GM19452 (cell line): ENCODE measurements around the gene TNFRSF25.
"Not testable (repeated sequence)": the region's sequence is repeated elsewhere in the genome, so short reads cannot be mapped to it uniquely, and the experiment has no call there.

ENCODE experiments used
- ATAC-seq: cut with Tn5 transposase; IDR thresholded peaks from one replicate; pipeline ENCODE4 v1.9.1; 2021; ENCODE audit not compliant: unreplicated experiment

TNFRSF25 gene

DNA sequence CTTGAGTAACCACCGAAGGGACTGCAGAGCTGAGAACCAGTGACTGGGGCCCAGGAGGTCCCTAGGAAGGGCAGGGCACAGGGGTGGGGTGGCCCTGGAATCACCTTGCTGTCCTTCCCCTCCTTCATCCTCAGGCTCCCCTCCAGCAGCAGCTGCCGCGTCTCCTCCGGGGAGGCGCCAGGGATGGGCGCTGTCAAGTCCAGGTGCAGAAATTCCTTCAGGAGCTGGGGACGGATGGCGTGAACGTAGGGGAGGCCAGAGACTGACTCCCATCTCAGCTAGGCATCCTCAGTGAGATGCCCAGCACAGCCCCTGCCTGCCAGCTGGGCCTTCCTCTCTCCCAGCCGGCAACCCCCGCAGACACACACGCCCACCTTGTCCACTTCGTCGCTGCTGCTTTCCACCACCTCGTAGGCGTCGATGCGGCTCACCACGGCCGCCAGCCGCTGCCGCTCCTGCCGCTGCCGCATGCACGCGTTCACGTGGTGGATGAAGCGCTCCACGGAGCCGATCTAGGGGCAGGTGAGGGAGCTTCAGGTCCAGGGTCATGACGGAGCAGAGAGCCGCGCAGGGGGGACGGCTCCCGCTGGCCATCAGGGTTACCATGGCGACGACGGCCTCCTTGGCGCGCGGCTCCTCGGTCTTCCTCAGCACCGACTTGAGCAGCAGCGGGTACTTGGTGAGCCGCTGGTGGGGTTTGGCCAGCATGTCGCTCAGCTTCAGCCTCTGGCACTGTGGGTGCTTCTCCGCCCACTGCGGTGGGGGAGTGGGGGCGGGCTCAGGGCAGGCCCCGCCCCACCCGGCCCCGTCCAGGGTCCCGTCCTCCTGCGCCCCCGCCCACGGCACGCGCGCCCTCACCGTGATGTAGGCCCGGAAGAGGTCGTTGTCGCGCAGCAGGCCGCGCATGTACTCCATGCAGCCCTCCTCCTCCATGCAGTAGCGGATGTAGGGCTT lies 4.4 kb upstream of the TNFRSF25 start:
- ATAC-seq = no peak

DNA sequence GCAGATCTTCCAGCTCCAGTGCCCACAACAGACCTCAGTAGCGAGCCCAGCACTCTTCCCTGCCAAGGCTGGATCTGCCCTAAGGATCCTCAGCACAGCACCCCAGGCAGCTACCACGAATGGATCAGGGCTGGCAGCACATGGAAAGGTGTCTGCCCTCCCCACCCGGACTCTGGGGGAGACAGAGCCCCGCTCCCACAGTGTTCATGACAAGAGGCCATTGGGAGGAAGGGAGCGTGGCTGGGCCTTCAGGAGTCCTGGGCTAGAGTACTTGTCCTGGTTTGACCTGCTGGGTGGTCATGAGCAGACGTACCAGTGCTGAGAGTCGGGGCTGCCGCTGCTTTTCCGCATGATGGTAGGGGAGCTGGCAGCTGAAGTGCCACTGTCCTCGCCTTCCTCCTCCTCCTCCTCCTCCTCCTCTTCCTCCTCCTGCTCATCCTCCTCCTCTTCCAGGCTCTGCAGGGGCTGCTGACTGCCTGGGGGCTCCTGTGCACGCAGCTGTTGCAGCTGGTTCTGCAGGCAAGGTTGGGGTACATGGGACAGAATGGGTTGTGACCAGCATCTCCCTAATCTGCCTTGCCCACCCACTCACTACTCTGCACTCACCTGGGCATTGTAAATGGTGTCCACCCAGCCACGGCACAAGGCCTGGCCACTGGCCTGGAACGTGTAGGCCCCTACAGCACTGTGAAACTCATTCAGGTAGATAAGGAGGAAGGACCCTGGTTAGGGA lies 2.9 kb upstream of the TNFRSF25 start:
- ATAC-seq = no peak

DNA sequence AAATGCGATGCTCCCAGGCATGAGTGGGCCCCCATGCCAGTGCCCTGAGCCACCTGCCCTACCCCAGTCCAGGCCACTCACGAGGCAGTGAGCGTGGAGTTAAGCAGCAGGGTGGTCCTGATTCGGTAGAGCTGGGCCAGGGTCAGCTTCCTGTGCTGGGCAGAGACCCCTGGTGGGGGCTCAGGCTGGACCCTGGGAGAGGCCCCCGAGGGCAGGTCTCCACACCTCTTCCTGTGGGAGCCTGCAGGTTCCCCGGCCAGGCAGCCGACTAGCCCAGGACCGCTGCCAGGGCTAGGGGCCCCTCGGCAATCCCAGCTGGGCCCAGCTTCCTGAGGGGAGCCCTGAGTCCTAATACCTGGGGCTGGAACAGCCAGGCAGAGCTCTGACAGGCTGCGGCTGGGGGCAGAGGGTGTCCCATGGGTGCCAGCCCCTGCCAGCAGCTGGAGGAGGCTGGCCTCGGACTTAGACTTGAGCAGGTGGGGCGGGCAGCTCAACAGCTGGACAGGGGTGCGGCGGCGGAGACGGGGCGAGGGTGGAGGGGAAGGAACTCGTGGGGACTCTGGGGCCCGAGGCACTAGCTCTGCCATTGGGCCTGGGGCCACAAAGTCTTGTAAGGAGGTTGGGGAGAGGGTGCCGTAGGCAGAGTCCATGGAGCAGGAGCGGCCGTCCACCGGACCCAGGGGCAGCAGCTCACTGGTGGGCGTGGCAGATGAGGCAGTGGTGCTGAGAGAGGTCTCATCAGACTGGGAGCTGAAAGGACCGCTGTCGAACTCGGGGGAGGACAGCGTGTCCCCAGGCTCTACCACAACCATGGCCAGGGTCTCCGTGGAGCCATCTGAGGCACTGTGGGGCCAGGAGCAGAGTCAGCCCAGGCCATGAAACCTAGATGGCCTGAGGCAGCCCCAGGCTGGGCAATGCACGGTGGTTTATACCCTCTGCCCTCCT lies 2.0 kb upstream of the TNFRSF25 start:
- no peak for ATAC-seq

DNA sequence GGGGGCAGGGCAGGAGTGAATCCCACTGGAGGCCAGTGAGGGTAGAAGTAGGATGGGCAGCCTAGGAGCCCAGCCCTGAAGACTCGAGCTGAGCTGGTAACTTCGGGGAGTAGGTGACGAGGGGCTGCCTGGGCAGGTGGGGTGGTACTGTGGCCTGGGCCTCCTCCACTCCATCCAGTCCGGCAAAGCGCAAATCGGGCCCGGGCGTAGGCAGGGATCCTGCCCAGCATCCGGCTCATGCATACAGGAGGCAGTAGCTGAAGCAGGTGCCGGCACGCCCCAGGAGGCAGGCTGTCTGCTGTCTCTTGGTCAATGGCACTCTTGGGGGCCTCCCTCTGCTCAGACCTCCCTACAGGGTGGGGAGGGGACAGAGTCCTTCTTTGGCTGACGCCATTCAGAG lies 1.3 kb upstream of the TNFRSF25 start:
- ATAC-seq = no peak

DNA sequence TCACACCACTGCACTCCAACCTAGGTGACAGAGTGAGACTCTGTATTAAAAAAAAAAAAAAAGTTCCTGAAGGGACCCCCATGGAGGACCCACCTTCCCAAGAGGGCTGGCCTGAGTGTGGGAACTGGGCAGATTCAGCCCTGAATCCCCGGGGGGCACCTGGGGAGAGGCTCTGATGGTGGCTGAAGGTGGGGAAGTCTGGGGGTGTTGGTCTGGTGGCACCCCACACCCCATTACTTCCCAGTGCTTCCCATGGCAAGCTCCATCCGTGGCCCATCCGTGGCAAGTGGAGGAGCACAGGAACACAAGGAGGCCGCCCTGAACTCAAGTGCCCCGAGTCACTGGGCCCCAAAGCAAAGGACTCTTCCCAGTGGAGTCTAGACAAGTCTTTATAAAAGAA lies 778 bp upstream of the TNFRSF25 start:
- no peak for ATAC-seq

DNA sequence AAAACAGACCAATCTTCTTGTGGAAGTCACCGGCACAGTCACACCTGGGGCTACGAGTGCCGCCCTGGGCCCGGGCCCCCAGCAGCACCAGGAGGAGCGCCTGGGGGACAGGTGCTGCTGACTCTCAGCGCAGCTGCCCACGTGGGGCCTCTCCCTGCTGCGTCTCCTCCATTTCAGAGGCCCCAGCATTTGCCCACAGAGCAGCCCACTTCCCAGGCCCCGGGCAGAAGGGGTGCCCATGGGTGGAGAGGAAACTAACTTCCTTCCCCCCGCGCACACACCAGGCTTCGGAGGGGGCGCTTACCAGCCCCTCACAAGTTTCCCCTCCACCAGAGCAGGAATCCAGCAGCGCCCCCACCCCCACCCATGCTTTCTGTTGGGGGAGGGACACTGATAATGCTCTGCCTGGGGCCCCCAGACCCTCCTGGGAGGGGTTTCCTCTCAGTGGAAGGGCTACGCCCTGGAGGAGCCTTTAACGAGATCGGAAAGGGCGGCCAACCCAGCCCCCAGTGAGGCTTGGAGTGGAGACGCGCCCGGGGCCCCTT lies 440 bp downstream of the TNFRSF25 start:
- no peak for ATAC-seq

DNA sequence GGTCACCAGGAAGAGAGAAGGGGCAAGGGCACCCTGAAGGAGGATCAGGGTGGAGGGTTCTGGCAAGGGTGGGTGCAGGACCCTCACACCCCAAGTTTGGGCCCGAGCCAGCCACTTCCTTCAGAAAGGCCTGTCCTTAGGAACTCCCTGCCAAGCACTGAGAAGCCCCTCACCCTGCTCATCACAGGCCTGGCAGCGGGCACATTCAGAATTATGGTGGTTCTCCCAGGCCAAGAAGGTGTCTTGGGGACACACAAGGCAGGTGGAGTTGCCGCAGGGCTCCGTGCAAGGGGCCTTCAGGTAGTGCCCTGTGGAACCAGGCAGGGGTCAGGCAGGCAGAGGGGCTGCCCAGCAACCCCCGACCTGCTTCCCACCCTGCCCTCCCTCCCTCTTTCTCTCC lies 1.1 kb downstream of the TNFRSF25 start:
- no peak for ATAC-seq

DNA sequence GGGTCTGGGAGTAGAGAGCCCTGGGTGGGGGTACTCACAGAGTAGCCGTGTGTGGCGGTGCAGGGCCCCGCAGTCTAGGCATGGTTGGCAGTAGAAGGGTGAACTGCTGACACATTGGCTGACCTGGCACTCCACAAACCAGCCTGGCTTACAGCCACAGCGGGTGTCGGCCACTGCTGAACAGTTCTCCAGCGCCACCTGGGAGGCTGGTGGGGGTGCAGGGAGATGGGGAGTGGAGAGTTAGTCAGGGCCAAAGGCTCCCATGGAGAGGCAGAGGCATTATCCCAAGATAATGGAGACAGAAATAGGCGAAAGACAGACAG lies 1.5 kb downstream of the TNFRSF25 start:
- ATAC-seq = no peak

DNA sequence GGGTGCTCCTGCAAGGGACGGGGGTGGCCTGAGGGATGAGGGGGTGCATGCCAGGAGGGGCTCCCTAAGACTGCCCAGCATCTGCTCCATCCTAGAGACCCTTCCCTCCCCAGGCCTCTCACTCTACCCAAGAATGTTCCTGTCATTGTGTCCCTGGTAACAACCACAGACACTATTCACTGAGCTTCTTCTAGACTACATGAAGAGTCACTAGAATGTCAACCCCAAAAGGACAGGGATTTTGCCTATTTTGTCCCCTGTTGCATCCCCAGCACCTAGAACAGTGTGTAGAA lies 2.9 kb downstream of the TNFRSF25 start:
- ATAC-seq = no peak

DNA sequence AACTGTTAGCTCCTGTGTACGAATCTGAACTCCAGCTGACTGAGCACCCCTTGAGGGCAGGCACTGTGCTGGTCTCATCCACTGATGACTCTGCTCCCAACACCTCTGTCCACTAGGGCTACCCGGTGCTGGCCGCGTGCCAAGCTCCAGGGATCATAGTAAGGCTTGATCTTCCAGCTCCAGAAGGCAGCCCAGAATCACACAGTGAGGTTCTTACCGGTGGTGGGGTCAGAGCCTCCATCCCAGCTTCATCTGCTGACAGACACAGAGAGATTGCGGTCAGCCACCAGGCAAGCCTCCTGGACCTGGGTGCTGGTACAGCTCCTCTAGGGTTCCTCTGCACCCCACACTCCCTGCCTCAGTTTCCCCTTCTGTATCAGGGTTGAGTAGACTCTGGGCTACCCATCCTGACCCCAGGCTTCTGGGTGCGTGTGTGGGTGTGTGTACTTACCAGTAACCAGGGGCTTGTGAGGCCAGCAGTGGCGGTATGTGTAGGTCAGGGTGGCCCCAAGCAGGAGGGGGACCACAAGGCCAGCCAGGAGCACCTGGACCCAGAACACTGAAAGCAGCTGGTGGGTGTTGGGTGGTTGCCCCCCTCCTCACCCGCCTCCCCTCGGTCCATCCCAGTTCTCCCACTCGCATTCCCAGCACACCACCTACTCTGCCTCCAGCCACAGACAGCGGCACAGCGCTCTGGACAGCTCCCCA lies 3.4 kb downstream of the TNFRSF25 start:
- no peak for ATAC-seq

DNA sequence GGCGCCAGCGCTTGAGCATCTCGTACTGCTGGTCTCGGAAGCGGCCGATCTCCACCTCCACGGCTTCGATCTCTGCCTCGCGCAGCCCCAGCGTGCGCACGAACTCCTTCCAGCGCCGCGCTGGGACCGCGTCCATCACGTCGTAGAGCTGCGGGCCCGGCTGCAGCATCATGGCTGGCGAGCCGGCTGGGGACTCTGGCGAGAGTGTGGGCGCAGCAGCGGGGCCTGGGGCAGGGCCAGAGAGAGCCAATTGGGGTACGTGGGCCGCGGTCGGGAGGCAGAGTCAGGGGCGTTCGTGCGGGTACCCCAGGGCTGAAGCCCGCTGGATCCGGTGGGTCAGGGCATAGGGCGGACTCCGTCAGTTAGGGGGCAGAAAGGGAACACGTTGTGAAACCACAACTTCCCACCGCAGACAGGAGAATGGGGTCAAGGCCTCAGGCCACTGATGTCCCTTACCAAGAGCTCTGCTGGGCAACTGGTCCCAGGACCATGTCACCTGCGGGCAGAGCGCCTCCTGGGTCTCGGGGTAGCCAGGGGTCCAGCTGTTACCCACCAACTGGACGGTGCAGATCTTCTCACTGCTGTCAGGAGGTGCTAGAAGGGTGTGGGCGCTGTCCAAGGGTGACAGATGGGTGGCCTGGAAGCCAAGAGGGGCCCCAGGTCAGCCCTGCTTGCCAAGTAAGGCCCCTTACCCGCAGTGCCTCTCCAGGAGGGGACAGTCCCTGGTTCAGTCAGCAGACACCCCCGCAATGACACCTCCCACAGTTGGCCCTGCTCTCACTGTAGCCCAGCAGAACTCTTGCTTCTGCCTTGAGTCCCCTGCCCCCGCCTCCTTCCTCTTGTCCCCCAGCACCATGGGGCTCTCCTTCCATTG lies 4.2 kb downstream of the TNFRSF25 start:
- ATAC-seq = no peak

DNA sequence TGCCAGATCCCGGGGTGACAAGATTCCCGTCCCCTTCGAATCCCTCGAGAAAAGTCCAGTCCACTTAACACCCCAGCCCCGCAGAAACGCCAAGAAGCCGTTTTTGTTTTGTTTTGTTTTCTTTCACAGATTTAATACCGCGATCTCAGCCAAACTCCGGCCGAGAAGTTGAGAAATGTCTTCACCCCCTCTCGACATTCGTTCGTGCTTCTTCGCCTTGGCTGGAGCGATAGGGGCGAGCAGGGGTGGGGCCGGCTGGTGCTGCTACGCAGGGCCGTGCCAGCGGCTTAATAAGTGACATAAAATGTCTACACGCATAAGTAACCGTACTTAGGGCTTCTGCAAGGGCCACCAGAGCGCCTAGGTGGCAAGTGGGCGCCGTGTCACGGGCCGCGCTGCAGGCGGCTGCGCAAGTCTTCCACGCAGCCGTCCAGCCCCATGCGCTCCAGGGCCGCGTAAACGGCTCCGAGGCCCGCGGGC lies 4.9 kb downstream of the TNFRSF25 start:
- no peak for ATAC-seq

DNA sequence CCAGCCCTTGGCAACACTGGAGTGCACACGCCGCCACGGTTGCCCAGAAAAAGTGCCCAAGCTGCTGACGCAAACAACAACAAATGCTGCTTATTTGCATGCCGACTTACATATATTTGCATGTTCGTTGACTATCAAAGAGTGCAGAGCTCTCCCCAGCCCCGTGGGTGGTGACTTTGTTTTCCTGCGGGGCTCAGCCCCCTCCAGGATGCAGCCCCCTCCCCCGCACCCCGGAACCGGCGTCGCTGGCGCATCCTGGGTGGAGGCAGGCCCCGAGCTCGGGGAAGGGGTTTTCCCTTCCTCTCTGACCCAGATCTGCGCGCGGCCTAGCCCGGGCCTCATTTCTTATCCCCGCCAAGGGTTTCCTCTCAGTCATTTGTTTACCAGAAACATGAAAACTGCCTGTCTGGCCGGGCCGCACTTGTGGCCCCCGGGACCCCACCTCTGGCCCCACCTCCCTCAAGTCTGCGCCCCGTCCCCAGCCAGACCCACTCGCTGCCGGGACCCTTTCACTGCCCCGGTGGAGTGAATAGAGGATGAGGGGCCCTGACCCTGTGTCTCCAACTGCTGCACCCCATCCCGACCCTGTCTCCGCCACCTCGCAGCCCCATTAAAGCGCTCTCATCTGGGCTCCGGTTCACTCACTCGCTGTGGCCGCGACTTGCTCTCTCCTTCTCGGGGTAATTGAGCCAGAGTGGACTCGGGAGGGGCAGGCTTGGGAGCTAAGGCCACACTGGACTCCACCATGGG lies 5.5 kb downstream of the TNFRSF25 start:
- no peak for ATAC-seq

DNA sequence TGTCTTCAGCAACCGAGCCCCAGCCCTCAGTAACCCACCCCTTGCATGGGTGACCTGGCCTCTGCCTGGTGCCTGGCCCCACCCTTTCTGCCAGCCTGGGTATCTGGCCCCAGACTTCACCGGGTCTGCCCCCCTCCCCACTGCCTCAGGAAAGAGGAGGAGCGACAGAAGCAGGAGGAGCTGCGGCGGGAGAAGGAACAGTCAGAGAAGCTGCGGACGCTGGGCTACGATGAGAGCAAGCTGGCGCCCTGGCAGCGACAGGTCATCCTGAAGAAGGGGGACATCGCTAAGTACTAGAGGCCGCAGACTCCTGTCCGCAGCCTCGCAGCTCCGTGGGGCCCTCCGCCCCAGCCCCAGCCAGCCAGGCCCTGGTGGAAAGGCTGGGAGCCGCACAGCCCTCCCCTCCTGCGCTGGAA lies 6.1 kb downstream of the TNFRSF25 start:
- ATAC-seq = no peak

DNA sequence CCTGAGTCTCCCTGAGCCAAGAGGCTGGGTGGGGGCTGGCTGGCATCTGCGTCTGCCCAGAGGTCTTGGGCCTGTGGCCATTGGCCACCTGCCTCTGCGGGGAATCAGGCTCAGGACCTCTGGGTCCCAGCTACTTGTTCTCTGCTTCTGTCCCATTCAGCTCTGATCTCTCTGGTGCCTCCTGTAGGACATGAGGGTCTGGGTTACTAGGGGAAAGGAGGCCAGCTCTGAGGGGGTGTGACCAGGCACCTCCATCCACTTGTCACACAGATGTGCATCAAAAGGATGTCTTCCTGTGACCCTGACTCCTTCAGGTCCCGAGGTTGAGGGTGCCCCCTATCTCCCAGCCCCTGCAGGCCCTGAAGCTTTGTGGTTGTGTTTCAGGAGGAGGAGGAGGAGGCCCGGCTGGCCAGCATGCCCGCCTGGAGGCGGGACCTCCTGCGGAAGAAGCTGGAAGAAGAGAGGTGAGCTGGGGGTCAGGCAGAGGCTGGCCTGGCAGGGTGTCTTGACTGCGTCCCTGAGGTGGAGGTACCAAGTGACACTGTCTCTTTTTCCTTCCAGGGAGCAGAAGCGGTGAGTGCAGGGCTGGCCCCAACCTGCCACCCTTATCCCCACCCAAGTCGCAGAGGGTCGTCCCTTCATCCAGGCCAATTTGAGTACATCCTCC lies 9.0 kb downstream of the TNFRSF25 start:
- no peak for ATAC-seq

DNA sequence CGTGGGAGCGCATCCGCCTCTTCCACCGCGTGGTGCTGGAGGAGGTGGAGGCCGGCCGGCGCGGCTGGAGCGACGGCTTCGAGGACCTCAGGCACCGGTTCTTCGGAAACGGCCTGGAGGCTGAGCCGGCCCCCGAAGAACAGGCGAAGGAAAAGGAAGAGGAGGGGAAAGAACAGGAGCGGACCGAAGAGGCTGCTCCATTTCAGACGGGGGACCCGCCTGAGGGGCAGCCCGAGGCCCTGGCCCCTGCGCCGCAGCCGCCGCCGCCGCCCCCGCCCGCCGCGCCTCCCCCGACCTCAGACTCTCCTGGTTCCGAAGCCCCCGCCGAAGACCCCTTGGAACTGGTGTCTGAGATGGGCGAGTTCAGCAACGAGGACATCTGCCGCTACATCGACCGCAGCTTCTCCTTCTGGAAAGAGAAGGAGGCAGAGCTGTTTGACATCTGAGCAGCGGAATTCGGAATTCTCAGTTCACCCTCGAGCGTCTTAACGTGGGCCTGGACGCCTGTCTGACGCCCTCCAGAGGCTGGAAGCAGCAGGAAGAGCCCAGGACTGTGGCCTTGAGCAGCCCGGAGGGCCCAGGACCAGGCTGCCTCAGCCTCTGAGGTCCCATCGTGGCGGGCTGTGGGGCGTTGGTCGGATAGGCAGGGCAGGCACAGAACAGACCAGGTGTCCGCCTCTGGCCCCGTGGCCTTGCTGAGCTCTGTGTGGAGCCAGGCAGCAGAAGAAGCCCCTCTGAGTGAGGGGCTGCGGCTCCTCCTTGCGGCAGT lies 10.0 kb downstream of the TNFRSF25 start:
- not testable (repeated sequence) for ATAC-seq
